G401 (cell line): Measurements from ENCODE around the gene SCUBE3. TPM values are rescaled to one million over a fixed set of nuclear protein-coding genes. Genes with fewer than 3 reads are reported as not detected.

Source experiments
- DNase-seq: peaks from one replicate; pipeline ENCODE4 v3.0.0-alpha.2; 2015; ENCODE audit warnings: low spot score
- in situ Hi-C: cut with HindIII; loops from 2 replicates; pipeline ENCODE4 v1.10.0; 2016; ENCODE audit warnings: low sequenced_read_pairs, mixed read lengths
- total RNA-seq: library from RNA; depleted of rRNA; stranded (reverse); fragments of >200 nt; shearing (Covaris generic); gene quantifications from 2 replicates; pipeline ENCODE4 v1.2.3, GENCODE V29; 2014

SCUBE3 gene
- total RNA-seq, 1 experiment from 2014 or later = 0.24 TPM

GRCh38 chr6:35259948-35260590 is 46.3 kb downstream of the SCUBE3 start:
- peak; percentile 69 for DNase-seq
- in situ Hi-C loops = no loop called here

- DNase-seq = peak; percentile 32
- in situ Hi-C loops = no loop called here
These were observed 47.1 kb downstream of the SCUBE3 start for GRCh38 chr6:35260591-35261570.

DNA sequence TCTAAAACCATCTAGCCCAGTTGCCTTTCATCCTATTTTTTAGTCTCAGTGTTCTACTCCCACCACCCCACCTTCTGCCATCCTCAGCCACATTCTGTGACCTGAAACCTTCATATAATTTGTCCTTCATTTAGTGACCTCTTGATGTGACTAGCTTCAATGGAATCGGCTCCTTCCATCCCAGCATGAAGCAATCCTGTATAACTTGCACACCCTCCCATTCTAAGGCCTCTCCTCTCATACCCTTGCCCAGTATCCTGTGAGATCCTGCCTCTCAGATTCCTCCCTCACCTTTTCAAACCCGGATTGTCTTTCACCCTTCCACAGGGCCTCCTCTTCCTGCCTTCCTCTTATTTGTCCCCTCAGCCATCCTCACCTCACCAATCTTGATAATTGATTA is 48.8 kb downstream of the SCUBE3 start:
- in situ Hi-C loops = no loop called here
- DNase-seq = no peak

GRCh38 chr6:35264550-35265274 is 51.0 kb downstream of the SCUBE3 start:
- in situ Hi-C loops = no loop called here
- no peak for DNase-seq

- in situ Hi-C loops = no loop called here
- DNase-seq = no peak
These were observed 51.8 kb downstream of the SCUBE3 start for GRCh38 chr6:35265523-35265922.

GRCh38 chr6:35267446-35267845 is 53.7 kb downstream of the SCUBE3 start:
- in situ Hi-C loops = no loop called here

DNA sequence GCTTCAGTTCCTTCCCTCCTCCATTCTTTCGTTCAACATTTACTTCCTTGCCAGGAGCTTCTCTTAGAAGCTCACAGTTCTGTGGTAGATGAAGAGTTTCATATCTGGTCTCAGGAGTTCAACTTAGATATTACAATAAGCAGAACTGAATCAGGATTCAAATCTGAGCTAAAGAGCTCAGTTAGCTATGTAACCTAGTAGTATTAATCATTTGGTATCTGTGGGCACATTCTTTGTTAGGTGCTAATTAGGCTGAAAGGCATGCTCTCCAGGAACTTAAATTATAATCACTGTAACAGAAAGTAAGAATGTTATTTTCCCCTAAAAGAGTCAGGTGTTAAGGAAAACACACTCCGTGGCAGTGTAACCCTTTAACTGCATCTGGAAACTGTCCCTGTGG is 54.1 kb downstream of the SCUBE3 start:
- DNase-seq = no peak
- in situ Hi-C loops = no loop called here

More at GRCh38 chr6:35267446-35267845, 53.7 kb downstream of the SCUBE3 start:
- DNase-seq = no peak

DNA sequence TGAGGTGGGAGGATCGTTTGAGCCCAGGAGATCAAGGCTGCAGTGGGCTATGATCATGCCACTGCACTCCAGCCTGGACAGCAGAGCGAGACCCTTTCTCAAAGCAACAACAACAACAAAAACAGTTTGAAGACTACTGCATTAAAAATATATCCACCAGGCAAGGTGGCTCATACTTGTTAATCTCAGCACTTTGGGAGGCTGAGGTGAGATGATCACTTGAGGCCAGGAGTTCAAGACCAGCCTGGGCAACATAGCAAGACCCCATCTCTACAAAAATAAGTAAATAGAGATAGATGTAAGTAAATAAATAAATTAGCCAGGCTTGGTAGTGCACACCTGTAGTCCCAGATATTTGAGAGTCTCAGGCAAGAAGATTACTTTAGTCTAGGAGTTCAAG is 58.2 kb downstream of the SCUBE3 start:
- DNase-seq = no peak
- in situ Hi-C loops = no loop called here

- in situ Hi-C loops = no loop called here
- no peak for DNase-seq
These were observed 60.2 kb downstream of the SCUBE3 start for GRCh38 chr6:35273822-35274559.

DNA sequence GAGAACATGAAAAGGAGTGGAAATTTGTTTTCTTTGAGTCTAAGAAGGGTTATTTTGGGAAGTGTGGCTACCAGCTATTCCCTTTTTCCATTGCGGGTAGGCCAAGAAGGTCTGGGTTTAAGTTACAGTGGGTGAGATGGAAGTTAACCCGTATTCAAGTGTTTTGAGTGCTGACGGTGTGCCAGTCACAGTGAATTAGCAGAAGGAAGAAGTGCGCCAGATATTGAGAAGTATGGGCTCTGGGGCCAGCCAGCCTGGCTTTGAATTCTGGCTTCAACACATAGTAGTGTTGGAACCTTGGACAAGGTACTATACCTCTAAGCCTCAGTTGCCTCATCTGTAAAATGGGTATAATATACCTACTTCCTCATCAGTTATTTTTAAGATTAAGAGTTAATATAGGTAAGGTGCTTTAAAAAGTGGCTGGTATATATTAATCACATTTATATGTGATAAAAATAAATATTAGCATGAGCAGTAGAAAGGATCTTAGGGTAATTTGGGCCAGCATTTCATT is 62.0 kb downstream of the SCUBE3 start:
- no peak for DNase-seq
- in situ Hi-C loops = no loop called here

DNA sequence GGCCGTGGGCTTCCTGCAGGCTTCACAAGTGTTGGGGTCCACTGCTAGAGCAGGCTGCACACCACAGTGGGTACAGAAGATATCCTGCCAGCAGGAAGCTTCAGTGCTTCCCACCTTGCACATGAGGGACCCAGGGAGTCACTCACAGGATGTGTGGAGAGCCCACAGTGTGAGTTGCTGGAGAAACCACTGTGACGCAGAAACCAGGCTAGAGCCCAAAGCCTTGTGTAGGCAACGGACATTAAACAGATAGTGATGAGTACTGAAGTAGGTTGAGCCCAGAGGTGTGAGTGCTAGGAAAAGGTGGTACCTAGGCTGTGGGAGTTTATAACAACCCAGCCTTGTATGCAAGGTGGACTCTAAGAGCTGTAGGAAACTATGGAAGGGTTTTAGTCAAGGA is 65.0 kb downstream of the SCUBE3 start:
- no peak for DNase-seq
- in situ Hi-C loops = no loop called here

DNA sequence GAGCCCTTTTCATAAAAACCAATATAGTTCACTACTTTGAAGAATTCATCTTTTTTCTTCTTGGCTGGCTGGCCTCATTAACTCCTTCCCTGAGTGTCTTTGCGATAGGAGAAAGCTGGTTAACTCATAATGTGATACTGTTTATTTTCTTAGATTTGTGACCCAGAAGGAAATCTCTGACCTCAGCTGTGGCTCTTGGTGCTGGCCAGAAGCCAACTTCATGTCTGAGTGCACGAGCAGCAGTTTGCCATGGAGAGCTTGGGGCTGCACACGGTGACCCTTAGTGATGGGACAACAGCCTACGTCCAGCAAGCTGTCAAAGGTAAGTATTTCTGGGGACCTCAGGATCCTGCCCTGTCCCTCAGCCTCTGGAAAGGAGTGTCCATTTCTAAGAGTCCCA is 67.1 kb downstream of the SCUBE3 start:
- in situ Hi-C loops = no loop called here
- no peak for DNase-seq

- no peak for DNase-seq
- in situ Hi-C loops = no loop called here
These were observed 68.7 kb downstream of the SCUBE3 start for GRCh38 chr6:35282472-35282871.

GRCh38 chr6:35283361-35283760 is 69.6 kb downstream of the SCUBE3 start:
- no peak for DNase-seq
- in situ Hi-C loops = no loop called here

GRCh38 chr6:35287671-35288396 is 74.1 kb downstream of the SCUBE3 start:
- in situ Hi-C loops = no loop called here
- DNase-seq = no peak

- in situ Hi-C loops = no loop called here
- no peak for DNase-seq
These were observed 75.1 kb downstream of the SCUBE3 start for GRCh38 chr6:35288834-35289233.

- no peak for DNase-seq
- in situ Hi-C loops = no loop called here
These were observed 77.7 kb downstream of the SCUBE3 start for GRCh38 chr6:35291491-35291890.

GRCh38 chr6:35292494-35292893 is 78.7 kb downstream of the SCUBE3 start:
- in situ Hi-C loops = no loop called here
- DNase-seq = no peak
